Body of pancreas (tissue), 4 donors: ENCODE data around the gene BNIP1. TPM values are rescaled to one million over a fixed set of nuclear protein-coding genes. Genes with fewer than 3 reads are reported as not detected.

ENCODE experiments used
- ATAC-seq: fragments of 150-250 bp; one replicate; pipeline ENCODE4 v1.9.1; 2016
- DNase-seq, 4 donors: peaks; one replicate each; pipeline ENCODE4 v3.0.0-alpha.2; 2019
- H3K27ac ChIP-seq, 4 donors: fragments of 200-600 bp; sonication (generic); 1 replicate in 3 of 4; 2 replicates in 1 of 4; pipeline versions ENCODE4 v1.5.1 to v1.6.1; 2016 to 2019; ENCODE audit warnings: mild to moderate bottlenecking in 1 of 4, mixed read lengths in 1 of 4, moderate library complexity in 1 of 4
- H3K27me3 ChIP-seq, 2 donors: fragments of 200-600 bp; sonication (generic); one replicate each; pipeline ENCODE4 v1.6.0; 2016; ENCODE audit warnings: mild to moderate bottlenecking in 1 of 2
- H3K36me3 ChIP-seq, 2 donors: fragments of 200-600 bp; sonication (generic); replicated peaks in 1 of 2; 2 replicates each; pipeline ENCODE4 v1.5.1; 2016; ENCODE audit warnings: low read depth in 2 of 2; ENCODE audit not compliant: insufficient read depth in 1 of 2
- H3K4me1 ChIP-seq: fragments of 200-600 bp; sonication (generic); one replicate; pipeline ENCODE4 v1.6.0; 2016
- H3K4me3 ChIP-seq, 2 donors: fragments of 200-600 bp; sonication (generic); 1 replicate in 1 of 2; 2 replicates in 1 of 2; pipeline ENCODE4 v1.5.1; 2016 to 2019
- H3K9me3 ChIP-seq, 3 donors: fragments of 200-600 bp; sonication (generic); 1 replicate in 2 of 3; 2 replicates in 1 of 3; pipeline ENCODE4 v1.5.1; 2016
- CTCF ChIP-seq, 7 experiments: fragments of 450-650 bp in 4 of 7; fragments of 200-600 bp in 3 of 7; sonication (generic) in 3 of 7; IDR thresholded peaks; one replicate each; pipeline ENCODE4 v1.5.1; 2016 to 2019; ENCODE audit warnings: antibody characterized with exemption in 7 of 7
- POLR2A ChIP-seq, 3 donors: fragments of 450-650 bp; IDR thresholded peaks; one replicate each; pipeline ENCODE4 v1.6.1; 2016; ENCODE audit warnings: antibody characterized with exemption in 3 of 3, mild to moderate bottlenecking in 2 of 3
- WGBS, 2 donors: methylation state at CpG; one replicate each; pipeline ENCODE4 v1.1.5; 2017; 5-methylcytosine and 5-hydroxymethylcytosine counted together
- intact Hi-C: fragments of 100-400 bp; cut with DNase I; formaldehyde crosslinking; loops from one replicate; pipeline ENCODE4 v1.15.1; 2023
- total RNA-seq, 2 donors: library from RNA; depleted of rRNA; stranded (reverse); fragments of >200 nt; gene quantifications; one replicate each; pipeline ENCODE4 v1.1.0, GENCODE V29; 2016

BNIP1 gene
- total RNA-seq, 2 donors from 2014 or later: 3.1 to 7.3 TPM

DNA sequence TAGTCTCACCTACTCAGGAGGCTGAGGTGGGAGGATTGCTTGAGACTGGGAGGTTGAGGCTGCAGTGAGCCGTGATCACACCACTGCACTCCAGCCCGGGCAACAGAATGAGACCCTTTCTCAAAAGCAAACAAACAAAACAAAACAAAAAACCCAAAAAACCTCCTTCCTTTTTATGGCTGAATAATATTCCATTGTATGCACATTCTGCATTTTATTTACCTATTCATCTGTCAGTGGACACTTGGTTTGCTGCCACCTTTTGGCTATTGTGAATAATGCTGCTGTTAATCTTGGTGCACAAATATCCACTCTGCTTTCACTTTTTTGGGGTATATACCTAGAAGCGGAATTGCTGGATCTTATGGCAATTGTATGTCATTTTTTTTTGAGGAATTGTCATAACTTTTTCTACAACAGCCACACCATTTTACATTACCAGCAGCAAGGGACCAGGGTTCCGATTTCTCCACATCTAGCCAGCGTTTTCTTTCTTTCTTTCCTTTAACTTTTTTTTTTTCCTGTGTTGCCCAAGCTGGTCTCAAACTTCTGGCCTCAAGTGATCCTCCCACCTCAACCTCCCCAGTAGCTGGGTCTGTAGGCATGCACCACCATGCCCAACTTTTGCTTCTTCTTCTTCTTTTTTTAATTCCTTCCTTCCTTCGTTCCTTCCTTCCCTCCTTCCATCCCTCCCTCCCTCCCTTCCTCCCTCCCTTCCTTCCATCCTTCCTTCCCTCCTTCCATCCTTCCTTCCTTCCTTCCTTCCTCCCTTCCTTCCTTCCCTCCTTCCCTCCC, 60.1 kb downstream of the BNIP1 start:
- no peak overlapping the region for H3K27ac ChIP-seq
- no peaks in the 10 kb centered on the region for H3K4me1 ChIP-seq
- peaks cover 0 to 5% (median 0%) of the 10 kb centered on the region in 3 donors for H3K9me3 ChIP-seq
- WGBS, 2 donors: 67 to 76% methylated on average over 6 of the region's 6 CpGs
- no peaks in the 10 kb centered on the region for H3K36me3 ChIP-seq
- intact Hi-C loops: no loop called here
- H3K4me3 ChIP-seq: no peak overlapping the region
- no peak for ATAC-seq
- peak; percentile 23 to 65 (median 58) for TF ChIP-seq CTCF (IDR thresholded peaks at IDR 0.05)
- no peak for TF ChIP-seq POLR2A (IDR thresholded peaks at IDR 0.05)
- H3K27me3 ChIP-seq: no peaks in the 10 kb centered on the region
- peak in 3 of 4 donors; percentile 20 to 41 (median 27) for DNase-seq

DNA sequence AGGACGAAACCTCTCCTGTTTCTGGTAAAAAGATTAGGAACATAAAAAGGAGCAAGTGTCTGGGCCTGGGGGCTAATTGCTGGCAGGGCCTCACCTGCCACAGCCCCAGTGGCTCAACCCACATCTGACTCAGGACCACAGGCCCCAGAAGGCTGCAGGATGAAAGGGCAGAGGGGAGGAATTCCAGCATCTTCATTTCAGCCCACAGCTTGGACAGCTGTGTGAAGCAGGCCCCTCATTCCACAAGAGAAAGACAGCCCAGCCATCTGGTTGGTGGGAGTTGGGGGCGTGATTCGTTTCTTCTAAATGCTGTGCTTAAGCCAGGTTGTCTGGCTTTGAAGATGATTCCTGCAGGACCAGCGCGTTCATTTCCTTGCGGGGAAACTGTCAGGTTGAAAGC, 61.6 kb downstream of the BNIP1 start:
- TF ChIP-seq CTCF (IDR thresholded peaks at IDR 0.05): no peak
- TF ChIP-seq POLR2A (IDR thresholded peaks at IDR 0.05): no peak
- H3K4me3 ChIP-seq: no peak overlapping the region
- H3K36me3 ChIP-seq: no peaks in the 10 kb centered on the region
- H3K27me3 ChIP-seq: no peaks in the 10 kb centered on the region
- intact Hi-C loops: no loop called here
- ATAC-seq: no peak
- H3K4me1 ChIP-seq: no peaks in the 10 kb centered on the region
- no peak for DNase-seq
- WGBS, 2 donors: 60 to 65% methylated on average over 6 of the region's 6 CpGs
- H3K9me3 ChIP-seq: no peaks in the 10 kb centered on the region
- H3K27ac ChIP-seq: no peak overlapping the region

DNA sequence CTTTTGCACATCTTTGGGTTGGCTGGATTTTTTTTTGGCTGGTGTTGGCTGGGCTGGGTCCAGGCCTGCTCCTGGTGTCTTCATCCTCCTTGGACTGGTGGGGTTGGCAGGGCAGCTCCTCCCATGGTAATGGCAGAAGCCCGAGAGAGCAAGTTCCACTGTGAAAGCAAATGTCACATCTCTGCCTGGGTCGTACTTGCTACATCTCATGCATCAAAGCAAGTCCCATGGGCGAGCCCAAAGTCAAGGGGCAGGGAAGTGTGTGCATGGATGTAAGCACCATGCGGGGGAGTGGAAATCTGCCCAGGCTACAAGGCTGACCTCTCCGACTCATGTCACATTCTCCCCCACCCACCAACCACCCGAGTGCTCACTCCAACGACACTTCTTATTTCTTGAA, 64.0 kb downstream of the BNIP1 start:
- no peak for TF ChIP-seq POLR2A (IDR thresholded peaks at IDR 0.05)
- no peak for TF ChIP-seq CTCF (IDR thresholded peaks at IDR 0.05)
- WGBS, 2 donors: 76 to 78% methylated on average over 7 of the region's 7 CpGs
- no peak overlapping the region for H3K27ac ChIP-seq
- ATAC-seq (no peak), DNase-seq (no peak)
- no peaks in the 10 kb centered on the region for H3K9me3 ChIP-seq
- no peaks in the 10 kb centered on the region for H3K36me3 ChIP-seq
- intact Hi-C loops: no loop called here
- H3K4me3 ChIP-seq: no peak overlapping the region
- no peaks in the 10 kb centered on the region for H3K4me1 ChIP-seq
- H3K27me3 ChIP-seq: no peaks in the 10 kb centered on the region

DNA sequence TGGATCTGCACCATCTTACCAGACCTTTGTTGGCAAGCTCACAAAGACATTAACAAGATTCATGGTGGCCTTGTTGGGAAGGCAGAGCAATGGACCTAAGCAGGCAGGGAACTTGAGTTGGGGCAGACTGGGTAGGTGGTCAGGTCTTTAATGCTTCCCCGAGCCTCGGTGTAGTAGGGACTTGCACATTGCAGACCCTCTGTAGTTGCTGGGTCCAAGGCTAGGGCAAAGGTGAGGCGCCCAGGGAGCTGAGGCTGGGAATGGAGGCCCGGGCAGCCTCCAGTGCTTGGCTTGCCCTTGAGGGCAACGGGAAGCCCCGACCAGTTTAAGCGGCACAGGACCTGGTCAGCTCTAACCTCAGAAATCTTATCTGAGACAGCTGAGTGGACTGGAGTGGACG, 66.5 kb downstream of the BNIP1 start:
- no peaks in the 10 kb centered on the region for H3K27me3 ChIP-seq
- H3K9me3 ChIP-seq: no peaks in the 10 kb centered on the region
- ATAC-seq (no peak), DNase-seq (no peak)
- H3K36me3 ChIP-seq: no peaks in the 10 kb centered on the region
- TF ChIP-seq CTCF (IDR thresholded peaks at IDR 0.05): no peak
- TF ChIP-seq POLR2A (IDR thresholded peaks at IDR 0.05): no peak
- 85% methylated on average over 8 of the region's 8 CpGs; no CpG with 5 or more reads in 1 of the 2 donors for WGBS, 2 donors
- H3K27ac ChIP-seq: no peak overlapping the region
- intact Hi-C loops: no loop called here
- no peak overlapping the region for H3K4me3 ChIP-seq
- no peaks in the 10 kb centered on the region for H3K4me1 ChIP-seq

DNA sequence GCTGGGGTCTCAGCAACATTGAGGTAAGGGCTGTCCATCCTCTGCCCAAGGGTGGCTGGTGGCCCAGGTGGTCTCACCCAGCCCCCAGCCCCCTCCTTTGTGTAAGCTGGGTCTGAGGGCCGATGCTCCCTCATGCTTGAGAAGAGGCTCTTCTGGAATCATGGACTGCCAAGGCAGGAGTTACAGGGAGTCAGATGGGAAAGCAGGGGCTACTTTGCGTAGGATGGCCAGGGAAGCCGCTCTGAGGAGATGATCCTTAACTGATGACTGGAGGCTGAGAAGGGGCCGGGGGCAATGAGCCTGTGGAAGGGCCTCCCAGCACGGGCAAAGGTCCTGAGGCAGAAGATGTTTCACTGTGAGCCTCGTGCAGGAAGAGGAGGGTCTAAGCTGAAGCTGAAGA, 67.0 kb downstream of the BNIP1 start:
- no peak for ATAC-seq
- DNase-seq: no peak
- H3K27me3 ChIP-seq: no peaks in the 10 kb centered on the region
- H3K4me1 ChIP-seq: no peaks in the 10 kb centered on the region
- TF ChIP-seq CTCF (IDR thresholded peaks at IDR 0.05) (no peak), POLR2A (IDR thresholded peaks at IDR 0.05) (no peak)
- no peak overlapping the region for H3K27ac ChIP-seq
- WGBS, 2 donors: 61 to 63% methylated on average over 5 to 6 of the region's 6 CpGs
- intact Hi-C loops: no loop called here
- no peaks in the 10 kb centered on the region for H3K9me3 ChIP-seq
- no peak overlapping the region for H3K4me3 ChIP-seq
- no peaks in the 10 kb centered on the region for H3K36me3 ChIP-seq
